ENCODE measurements around the gene SHC3.

The SHC3 gene

GRCh38 chr9:89109666-89110065 lies 69.0 kb downstream of the SHC3 start:
- peak; percentile 46 for DNase-seq (ENCODE audit: low read depth)

DNA sequence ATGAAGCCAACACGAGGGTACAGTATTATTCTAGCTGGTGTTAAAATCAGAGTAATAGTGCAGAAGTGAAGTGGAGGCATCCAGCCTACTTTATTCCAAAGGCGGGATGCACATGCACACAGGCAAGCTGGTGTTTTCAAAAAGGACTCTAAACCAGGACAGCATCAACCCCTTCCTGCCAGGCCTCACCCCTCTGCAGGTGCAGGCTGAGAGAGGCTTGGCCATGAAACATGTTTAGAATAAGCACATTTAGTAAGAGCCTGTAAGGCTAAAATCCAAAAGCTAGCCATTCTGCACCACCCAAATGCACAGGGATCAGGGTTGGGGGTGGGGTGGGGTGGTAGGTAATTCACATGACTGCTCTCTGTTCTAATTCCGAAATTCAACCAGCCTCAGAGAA lies 71.2 kb downstream of the SHC3 start:
- DNase-seq (ENCODE audit: low read depth): no peak

GRCh38 chr9:89106224-89106851 lies 72.3 kb downstream of the SHC3 start:
- DNase-seq (ENCODE audit: low read depth): no peak

DNA sequence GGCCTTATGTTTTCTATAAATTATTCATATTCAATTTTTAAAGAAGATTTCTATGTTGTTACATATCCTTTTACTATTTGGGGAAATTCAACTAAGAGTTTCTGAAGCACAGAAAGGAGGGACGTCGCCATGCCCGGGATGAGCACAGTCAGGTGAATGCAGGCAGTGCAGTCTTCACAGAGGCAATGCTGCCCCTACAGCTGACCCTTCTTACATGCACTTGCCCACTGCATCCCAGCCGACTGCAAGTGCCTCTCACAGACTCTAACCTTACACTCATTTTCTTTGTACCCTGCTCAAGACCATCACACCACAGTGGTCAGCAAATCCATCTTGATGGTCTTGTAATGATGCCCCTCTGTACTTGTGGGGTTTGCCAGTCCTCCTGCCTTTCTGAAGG lies 73.8 kb downstream of the SHC3 start:
- DNase-seq (ENCODE audit: low read depth): no peak

DNA sequence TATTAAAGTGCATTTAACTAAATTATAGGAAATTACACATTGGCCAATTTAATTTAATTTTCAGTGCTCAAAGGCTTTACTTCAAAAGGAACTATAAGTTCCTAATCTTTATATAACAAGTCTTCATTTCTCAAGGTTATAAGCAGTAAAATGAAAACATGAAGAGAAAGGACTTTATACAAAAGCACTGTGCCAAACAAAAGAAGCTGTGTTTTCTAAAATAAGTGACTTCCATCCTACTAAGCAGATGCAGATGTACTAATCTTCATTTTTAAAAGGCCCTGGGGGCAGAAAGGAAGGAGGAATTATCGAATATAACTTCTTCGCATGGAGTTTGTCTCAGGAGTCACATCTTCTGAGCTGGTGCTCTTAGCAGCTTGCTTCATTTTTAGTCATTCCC lies 81.4 kb downstream of the SHC3 start:
- DNase-seq (ENCODE audit: low read depth): no peak

DNA sequence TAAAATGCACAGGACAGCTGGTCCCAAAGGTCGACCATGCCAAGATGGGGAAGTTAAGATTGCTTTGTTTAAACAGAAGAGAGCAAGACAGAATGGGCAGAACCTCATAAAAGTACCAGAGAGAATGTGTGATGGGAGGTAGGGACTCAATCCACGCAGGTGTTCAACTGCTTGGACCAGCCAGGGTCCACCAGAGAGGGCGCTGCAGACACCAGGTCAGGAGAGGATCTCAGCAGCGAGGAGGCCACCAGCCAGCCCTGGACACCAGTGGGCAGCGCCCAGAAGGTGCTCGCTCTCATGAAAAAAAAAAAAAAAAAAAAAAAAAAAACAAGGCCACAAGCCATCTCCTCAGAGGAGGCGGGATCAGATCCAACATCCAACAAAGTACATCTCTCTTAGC lies 81.8 kb downstream of the SHC3 start:
- DNase-seq (ENCODE audit: low read depth): no peak

GRCh38 chr9:89095761-89096528 lies 82.7 kb downstream of the SHC3 start:
- no peak for DNase-seq (ENCODE audit: low read depth)

DNA sequence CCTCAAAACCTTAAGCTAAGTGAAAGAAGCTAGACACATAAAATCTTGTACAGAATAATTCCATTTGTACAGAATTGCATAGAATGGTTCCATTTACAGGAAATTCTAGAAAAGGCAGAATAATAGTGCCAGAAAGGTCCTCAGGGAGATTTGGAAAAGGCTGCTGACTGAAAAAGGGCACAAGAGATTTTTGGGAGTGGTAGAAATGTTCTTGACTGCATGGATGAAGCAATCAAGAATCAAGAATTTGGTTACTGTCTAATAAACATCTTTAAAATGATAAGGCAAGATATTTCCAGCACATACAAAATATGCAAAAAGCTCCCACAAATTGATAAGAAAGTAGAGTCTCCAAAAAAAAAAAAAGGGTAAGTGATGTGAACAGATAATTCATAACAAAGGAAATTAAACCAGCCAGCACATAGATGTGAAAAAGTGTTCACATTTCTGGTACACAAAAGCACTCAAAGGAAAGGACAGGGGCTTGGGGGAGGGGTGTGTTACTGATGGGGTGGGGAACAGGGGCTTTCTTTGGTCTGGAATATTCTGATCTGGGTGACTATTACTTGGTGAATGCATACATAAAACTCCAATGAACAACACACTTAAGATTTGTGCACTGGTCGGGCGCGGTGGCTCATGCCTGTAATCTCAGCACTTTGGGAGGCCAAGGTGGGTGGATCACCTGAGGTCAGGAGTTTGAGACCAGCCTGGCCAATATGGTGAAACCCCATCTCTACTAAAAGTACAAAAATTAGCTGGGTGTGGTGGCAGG lies 85.2 kb downstream of the SHC3 start:
- DNase-seq (ENCODE audit: low read depth): peak; percentile 23

GRCh38 chr9:89089176-89089575 lies 89.4 kb downstream of the SHC3 start:
- DNase-seq (ENCODE audit: low read depth): no peak

DNA sequence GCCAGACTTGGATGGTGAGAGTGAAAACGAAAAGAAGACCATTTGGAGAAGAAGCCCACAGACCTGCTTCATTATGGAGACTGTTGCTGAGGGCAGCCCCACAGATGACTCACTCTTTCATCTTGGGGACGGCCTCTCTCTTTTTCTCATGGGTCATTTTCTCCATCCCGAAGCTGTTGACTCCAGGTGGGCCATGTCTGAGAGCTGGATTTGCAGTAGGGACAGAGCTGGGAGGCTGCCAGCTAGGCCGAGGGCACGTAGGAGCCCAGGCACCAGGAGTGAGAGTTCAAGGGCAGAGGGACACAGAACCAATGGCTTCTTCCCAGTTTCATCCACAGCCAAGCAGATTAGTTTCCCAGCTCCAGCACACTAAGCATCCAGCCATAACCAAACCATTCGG lies 95.0 kb downstream of the SHC3 start:
- no peak for DNase-seq (ENCODE audit: low read depth)

GRCh38 chr9:89080193-89080592 lies 98.4 kb downstream of the SHC3 start:
- peak; percentile 27 for DNase-seq (ENCODE audit: low read depth)

- peak; percentile 11 for DNase-seq (ENCODE audit: low read depth)
These were observed 99.2 kb downstream of the SHC3 start for GRCh38 chr9:89079391-89079790.

DNA sequence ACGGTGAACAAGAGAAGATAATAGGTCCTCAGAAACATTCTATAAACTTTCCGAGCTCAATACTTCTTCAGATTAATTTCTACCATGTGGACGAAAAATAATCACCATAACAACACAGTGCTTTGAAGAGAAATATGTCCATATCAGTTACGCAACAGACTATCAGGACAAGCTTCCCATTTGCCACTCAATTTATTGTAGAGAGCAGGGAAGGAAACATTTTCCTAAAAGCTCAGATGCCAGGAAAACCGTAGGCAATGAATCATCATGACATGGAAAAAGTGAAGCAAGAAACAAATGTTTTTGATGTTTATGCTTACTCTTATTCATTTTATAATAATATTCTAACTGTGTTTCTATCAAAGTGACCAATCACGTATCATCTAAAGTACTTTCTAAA lies 99.8 kb downstream of the SHC3 start:
- DNase-seq (ENCODE audit: low read depth): peak; percentile 73

GRCh38 chr9:89078421-89078820 lies 100.2 kb downstream of the SHC3 start:
- no peak for DNase-seq (ENCODE audit: low read depth)

DNA sequence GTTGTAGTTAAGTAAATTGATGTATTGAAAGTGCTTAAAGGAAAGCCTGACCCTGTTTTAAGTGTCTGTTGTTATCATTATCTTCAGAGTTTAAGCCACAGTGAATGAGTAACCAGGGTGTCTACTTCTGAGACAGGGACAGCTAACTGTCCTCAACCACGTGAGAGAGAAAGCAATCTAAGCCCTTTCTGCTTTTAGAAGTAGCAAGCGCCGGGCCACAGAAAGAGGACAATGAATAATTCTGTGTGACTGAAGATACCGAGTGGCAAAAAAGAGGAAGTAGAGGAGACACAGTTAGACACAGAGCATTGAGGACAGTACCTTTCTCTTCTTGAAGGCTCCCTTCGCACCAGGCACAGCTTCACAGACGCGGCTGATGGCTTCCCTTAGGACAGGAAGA lies 101.1 kb downstream of the SHC3 start:
- DNase-seq (ENCODE audit: low read depth): no peak

DNA sequence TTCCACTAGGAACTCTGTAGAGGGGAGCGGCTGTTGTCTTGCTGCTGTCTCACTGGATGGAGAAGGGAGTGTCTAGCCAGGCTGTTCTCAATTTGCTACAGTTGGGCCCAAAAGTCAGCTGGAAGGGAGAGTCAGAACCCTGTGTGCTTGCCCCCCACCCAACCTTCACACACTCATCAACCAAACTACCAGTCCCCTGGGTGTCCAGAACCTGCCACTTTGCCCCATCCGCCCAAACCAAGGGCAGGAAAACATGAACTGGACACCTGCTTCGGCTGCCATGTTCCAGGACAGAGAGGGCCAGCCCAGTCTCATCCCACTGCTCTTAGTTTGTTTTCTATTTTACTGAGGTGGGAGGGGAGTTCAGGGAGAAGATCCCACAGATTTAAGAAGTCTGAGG lies 105.2 kb downstream of the SHC3 start:
- no peak for DNase-seq (ENCODE audit: low read depth)

- DNase-seq (ENCODE audit: low read depth): no peak
These were observed 107.0 kb downstream of the SHC3 start for GRCh38 chr9:89071591-89071990.

DNA sequence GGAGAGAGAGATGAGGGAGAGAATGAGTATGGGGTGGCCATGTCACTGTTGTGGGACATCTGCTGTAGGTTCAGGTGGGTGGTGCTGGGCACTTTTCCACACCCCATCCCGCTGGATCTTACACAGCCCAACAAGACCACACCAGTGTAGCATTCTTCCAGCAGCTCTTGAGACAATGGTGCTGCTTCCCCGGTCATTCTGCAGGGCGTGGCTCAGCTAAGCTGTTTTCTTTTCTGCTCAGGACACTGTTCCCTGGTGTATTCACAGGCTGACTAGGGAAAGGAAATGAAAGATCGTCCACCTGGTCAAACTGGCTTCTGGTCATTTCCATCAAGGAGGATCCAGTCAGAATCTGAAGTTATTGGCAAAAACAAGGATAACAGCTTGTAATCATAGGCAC lies 111.8 kb downstream of the SHC3 start:
- no peak for DNase-seq (ENCODE audit: low read depth)

DNA sequence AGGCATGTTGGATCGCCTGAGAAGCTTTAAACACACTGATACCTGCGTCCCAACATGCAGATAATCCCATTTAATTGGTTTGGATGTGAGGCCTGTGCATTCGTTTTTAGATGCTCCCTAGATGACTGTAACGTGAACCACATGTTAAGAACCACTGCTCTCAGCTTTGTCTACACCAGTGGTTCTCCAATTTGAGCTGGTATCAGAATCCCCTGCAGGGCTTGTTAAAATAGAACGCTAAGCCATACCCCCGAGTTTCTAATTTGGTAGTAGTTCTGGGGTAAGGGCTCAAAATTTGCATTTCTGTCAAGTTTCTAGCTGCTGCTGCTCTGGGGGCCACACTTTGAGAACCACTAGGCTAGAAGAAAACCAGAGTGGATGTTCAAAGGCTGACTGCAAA lies 112.7 kb downstream of the SHC3 start:
- DNase-seq (ENCODE audit: low read depth): no peak

GRCh38 chr9:89060790-89061189 lies 117.8 kb downstream of the SHC3 start:
- no peak for DNase-seq (ENCODE audit: low read depth)

DNA sequence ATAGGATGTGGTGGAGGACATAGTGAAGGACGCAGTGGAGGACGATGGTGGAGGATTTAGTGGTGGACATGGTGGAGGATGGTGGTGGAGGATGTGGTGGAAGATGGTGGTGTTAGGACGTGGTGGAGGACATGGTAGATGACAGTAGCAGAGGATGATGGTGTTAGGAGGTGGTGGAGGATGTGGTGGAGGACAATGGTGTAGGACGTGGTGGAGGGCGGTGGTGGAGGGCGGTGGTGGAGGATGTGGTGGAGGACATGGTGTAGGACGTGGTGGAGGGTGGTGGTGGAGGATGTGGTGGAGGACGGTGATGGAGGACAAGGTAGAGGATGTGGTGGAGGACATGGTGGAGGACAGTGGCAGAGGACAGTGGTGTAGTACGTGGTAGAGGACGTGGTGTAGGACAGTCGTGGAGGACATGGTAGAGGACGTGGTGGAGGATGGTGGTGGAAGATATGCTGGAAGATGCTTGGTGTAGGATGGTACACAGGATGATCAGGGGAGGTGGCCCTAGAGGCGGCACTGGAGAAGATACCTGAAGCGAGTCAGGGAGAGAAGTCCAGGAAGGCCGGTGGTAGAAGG lies 118.6 kb downstream of the SHC3 start:
- DNase-seq (ENCODE audit: low read depth): no peak

GRCh38 chr9:89058906-89059305 lies 119.7 kb downstream of the SHC3 start:
- DNase-seq (ENCODE audit: low read depth): no peak

All from amniotic epithelial cell (primary cell).